GM12872 (cell line): Measurements from ENCODE around the gene PRTFDC1.

ENCODE experiments used
- CTCF ChIP-seq: IDR thresholded peaks from 3 replicates; pipeline ENCODE4 v1.5.1; 2011; ENCODE audit warnings: low read depth, mild to moderate bottlenecking, low read length, moderate library complexity; ENCODE audit not compliant: insufficient read depth

PRTFDC1 gene

GRCh38 chr10:24928163-24928562, 24.2 kb downstream of the PRTFDC1 start:
- TF ChIP-seq CTCF, result no peak

GRCh38 chr10:24926557-24926956, 25.8 kb downstream of the PRTFDC1 start:
- no peak for TF ChIP-seq CTCF

- TF ChIP-seq CTCF, result no peak
These were observed 26.6 kb downstream of the PRTFDC1 start for GRCh38 chr10:24925799-24926198.

- no peak for TF ChIP-seq CTCF
These were observed 31.2 kb downstream of the PRTFDC1 start for GRCh38 chr10:24920907-24921881.

- no peak for TF ChIP-seq CTCF
These were observed 34.4 kb downstream of the PRTFDC1 start for GRCh38 chr10:24917979-24918378.

GRCh38 chr10:24917493-24917892, 34.9 kb downstream of the PRTFDC1 start:
- no peak for TF ChIP-seq CTCF

- no peak for TF ChIP-seq CTCF
These were observed 36.0 kb downstream of the PRTFDC1 start for GRCh38 chr10:24916365-24916764.
